AG04450 (cell line): ENCODE data around the gene CNN3. TPM values are rescaled to one million over a fixed set of nuclear protein-coding genes. Genes with fewer than 3 reads are reported as not detected.

ENCODE experiments used
- CTCF ChIA-PET: fragments of 300-600, 350-600 bp; formaldehyde crosslinking; extraction: SDS; loops from one replicate; lab custom pipeline; 2022; ENCODE audit warnings: antibody characterized with exemption, inconsistent platforms; lab: Charles Lee
- POLR2A ChIA-PET: fragments of 350-600 bp; formaldehyde crosslinking; extraction: SDS; loops from one replicate; lab custom pipeline; 2021; ENCODE audit warnings: antibody characterized with exemption, inconsistent platforms; lab: Yijun Ruan, JAX
- DNase-seq: peaks from one replicate; pipeline ENCODE4 v3.0.0-alpha.2; 2011; ENCODE audit warnings: low read depth, low spot score
- H3K27ac ChIP-seq: one replicate; pipeline ENCODE4 v1.5.1; 2012; ENCODE audit warnings: low read depth, low read length, control low read depth
- H3K27me3 ChIP-seq: one replicate; pipeline ENCODE4 v1.6.0; 2012; ENCODE audit warnings: low read length; ENCODE audit not compliant: control insufficient read depth, insufficient read depth
- H3K4me3 ChIP-seq: 2 replicates; pipeline ENCODE4 v1.5.1; 2011; ENCODE audit warnings: mild to moderate bottlenecking, low read depth, low read length, control low read depth
- H3K9me3 ChIP-seq: 2 replicates; pipeline ENCODE4 v1.5.1; 2012; ENCODE audit warnings: low read length; ENCODE audit not compliant: control insufficient read depth, insufficient read depth
- polyA minus RNA-seq: library from RNA; depleted of rRNA, polyadenylated mRNA; stranded (reverse); fragments of >200 nt; gene quantifications from 2 replicates; pipeline ENCODE4 v1.2.3, GENCODE V29; 2011; rRNA and poly(A)+ RNA removed
- polyA plus RNA-seq: library from polyadenylated mRNA; depleted of rRNA; stranded (reverse); fragments of >200 nt; gene quantifications from 2 replicates; pipeline ENCODE4 v1.2.3, GENCODE V29; 2011; rRNA removed
- TF ChIP-seq, protein P1 (sequence below): IDR thresholded peaks from 2 replicates; pipeline ENCODE4 v1.5.1; 2011; ENCODE audit warnings: low read depth, low read length, control low read depth, inconsistent platforms

Gene CNN3
- polyA plus RNA-seq (374 and 438 TPM in 2 replicates), polyA minus RNA-seq (307 and 327 TPM in 2 replicates)

DNA sequence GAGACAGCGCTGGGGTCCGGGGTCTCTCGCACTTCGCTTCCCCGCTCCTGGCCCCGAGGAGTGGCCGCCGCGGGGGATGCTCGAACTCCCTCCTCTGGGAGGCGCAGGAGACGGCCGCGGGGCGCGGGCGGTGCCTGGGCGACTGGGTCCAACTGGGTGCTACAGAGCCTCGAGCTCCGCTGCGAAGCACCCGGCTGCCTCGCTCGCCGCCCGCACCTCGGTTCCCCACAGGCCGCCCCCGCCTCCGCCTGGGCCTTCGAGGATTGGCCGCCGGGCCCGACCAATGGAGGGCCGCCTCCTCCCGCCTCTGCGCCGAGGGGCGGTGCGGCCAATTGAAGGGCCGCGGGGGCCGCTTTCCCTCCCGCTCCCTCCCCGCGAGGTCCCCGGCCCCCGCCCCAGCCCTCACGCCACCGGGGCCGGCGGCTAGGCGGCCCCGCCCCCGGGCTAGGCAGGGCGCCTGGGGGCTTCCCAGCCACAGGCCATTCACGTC is at the start of gene CNN3:
Gene CNN3 (minus strand): TSS at position 196 of the 490 bp plus-strand sequence. CDS start 216 bp downstream, outside the sequence.
- CTCF ChIA-PET, result interaction anchor here (0.6 to 2.2 kb wide), 5 partner anchors 8 to 116 kb away, joined by 3 to 12 read pairs (median 4); no protein-coding TSS in a partner anchor
- Histone ChIP-seq H3K27ac (peak within 1 kb of the TSS; percentile 97), H3K4me3 (peak within 1 kb of the TSS; percentile 87), H3K9me3 (no peaks in the 10 kb centered on the region), H3K27me3 (no peaks in the 10 kb centered on the region)
- DNase-seq, result peak; percentile 83
- TF ChIP-seq, protein P1, sequence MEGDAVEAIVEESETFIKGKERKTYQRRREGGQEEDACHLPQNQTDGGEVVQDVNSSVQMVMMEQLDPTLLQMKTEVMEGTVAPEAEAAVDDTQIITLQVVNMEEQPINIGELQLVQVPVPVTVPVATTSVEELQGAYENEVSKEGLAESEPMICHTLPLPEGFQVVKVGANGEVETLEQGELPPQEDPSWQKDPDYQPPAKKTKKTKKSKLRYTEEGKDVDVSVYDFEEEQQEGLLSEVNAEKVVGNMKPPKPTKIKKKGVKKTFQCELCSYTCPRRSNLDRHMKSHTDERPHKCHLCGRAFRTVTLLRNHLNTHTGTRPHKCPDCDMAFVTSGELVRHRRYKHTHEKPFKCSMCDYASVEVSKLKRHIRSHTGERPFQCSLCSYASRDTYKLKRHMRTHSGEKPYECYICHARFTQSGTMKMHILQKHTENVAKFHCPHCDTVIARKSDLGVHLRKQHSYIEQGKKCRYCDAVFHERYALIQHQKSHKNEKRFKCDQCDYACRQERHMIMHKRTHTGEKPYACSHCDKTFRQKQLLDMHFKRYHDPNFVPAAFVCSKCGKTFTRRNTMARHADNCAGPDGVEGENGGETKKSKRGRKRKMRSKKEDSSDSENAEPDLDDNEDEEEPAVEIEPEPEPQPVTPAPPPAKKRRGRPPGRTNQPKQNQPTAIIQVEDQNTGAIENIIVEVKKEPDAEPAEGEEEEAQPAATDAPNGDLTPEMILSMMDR, result no peak
- POLR2A ChIA-PET, result interaction anchor here (0.5 to 1.9 kb wide), 15 partner anchors 9 to 133 kb away, joined by 3 to 7 read pairs (median 4); no protein-coding TSS in a partner anchor

- peaks cover 2% of the 10 kb centered on the region; the same call in 1 of the 2 replicates for H3K9me3 ChIP-seq
- DNase-seq, result no peak
- no peaks in the 10 kb centered on the region for H3K27me3 ChIP-seq
- ChIA-PET POLR2A (interaction anchor here (0.7 to 1.0 kb wide), 3 partner anchors 25 to 47 kb away, joined by 3 to 7 read pairs (median 5); partner anchors contain the start of gene CNN3), CTCF (interaction anchor here (0.6 kb wide), 1 partner anchor 121 kb away, joined by 3 read pairs; no protein-coding TSS in a partner anchor)
- TF ChIP-seq, protein P1, result no peak
- H3K27ac ChIP-seq, result no peak overlapping the region
- H3K4me3 ChIP-seq, result no peak overlapping the region
Measured at GRCh38 chr1:94974824-94975223, 47.9 kb upstream of the CNN3 start.

DNA sequence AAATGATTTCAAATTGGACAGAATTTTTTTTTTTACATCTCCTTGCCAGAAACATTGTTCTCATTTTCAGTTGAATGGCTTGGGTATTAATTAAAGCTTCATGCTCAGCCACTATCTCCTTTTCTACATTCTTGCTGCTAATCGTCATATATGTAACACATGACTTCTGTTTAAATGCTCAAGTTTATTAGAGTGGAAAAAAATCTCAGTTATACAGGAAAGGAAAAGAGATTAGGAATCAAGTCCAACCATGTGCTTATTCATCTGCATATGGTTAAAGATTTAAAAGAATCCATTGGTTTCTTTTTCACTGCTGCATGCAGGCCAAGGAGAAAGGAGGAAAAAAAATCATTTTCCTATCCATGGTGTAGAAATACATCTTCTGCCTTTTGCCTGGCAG is 47.3 kb upstream of the CNN3 start:
- ChIA-PET POLR2A (interaction anchor here (0.5 to 1.0 kb wide), 4 partner anchors 24 to 126 kb away, joined by 3 to 7 read pairs (median 4); partner anchors contain the start of gene CNN3), CTCF (interaction anchor here (0.6 to 0.7 kb wide), 3 partner anchors 15 to 120 kb away, joined by 3 to 5 read pairs (median 3); no protein-coding TSS in a partner anchor)
- H3K27ac ChIP-seq, result no peak overlapping the region
- TF ChIP-seq, protein P1, result no peak
- no peak overlapping the region for H3K4me3 ChIP-seq
- no peaks in the 10 kb centered on the region for H3K27me3 ChIP-seq
- H3K9me3 ChIP-seq, result peaks cover 2% of the 10 kb centered on the region; the same call in 1 of the 2 replicates
- DNase-seq, result no peak

DNA sequence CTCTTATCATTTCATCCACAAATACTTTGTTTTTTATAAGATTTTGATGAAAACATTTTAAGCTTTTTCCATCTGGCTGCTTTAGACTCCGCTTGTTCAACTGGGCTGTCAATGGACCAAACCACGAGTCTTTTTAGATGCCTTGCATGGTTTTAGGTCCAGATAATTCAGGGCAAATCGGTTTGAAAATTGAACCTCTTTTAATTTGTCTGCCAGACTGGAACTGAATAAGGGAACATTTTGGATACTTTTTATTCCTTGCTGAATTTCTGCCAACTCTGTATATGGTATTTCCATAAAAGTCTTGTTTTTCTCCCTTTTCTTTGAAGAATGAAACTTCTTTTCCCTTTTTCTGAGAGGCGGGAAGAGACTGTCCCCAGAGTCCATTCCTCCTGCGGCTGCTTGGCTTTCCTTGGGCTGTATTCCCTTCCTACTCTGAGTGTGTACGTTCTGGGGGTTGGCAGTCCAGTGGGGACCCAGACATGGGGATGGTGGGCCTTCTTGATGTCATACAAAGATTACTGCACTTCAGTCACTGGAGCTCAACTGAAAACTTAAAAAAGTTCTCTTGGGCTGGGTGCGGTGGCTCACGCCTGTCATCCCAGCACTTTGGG is 46.5 kb upstream of the CNN3 start:
- H3K27me3 ChIP-seq, result no peaks in the 10 kb centered on the region
- H3K9me3 ChIP-seq, result peaks cover 2% of the 10 kb centered on the region; the same call in 1 of the 2 replicates
- no peak overlapping the region for H3K4me3 ChIP-seq
- CTCF ChIA-PET, result no interaction called here
- POLR2A ChIA-PET, result interaction anchor here (0.5 kb wide), 1 partner anchor 126 kb away, joined by 3 read pairs; no protein-coding TSS in a partner anchor
- TF ChIP-seq, protein P1, result no peak
- no peak overlapping the region for H3K27ac ChIP-seq
- no peak for DNase-seq
